Measurements from ENCODE around the gene FABP1. TPM values are rescaled to one million over a fixed set of nuclear protein-coding genes. Genes with fewer than 3 reads are reported as not detected.

FABP1 gene
- total and polyA plus RNA-seq, 9 of the 15 experiments (the other 6 are each of a cell fraction or from before 2014, with no cell fraction given): 0.64 TPM; not detected in 8

DNA sequence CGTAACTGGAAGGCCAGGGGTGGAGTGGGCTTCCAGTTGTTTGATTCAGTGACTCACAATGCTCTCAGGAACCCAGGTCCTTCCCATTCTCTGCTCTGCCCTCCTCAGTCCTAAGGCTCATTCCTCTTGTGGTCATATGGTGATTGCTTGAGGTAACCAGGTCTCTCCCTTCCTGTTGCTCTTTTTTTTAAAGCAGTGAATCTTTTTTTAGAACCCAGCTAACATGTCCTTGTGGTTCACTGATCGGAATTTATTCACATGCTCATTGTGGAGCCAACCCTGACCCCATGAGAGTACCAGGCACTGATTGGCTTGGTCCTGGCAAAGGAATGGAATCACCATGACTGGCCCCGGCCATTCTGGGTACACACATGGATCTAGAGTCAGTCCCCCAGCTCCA lies 49.7 kb upstream of the FABP1 start (continued):
- no peak for TF ChIP-seq ZNF707 (CRISPR knock-in tag; conservative IDR thresholded peaks at IDR 0.05)
- no peak for TF ChIP-seq FIP1L1 (IDR thresholded peaks at IDR 0.05; ENCODE audit: low read depth, low read length, poor library complexity, severe bottlenecking)
- no peak for TF ChIP-seq ZNF174 (CRISPR knock-in tag; IDR thresholded peaks at IDR 0.05)
- no peak for TF ChIP-seq ASH1L (IDR thresholded peaks at IDR 0.05; ENCODE audit: borderline replicate concordance, low read depth, partially characterized antibody)

DNA sequence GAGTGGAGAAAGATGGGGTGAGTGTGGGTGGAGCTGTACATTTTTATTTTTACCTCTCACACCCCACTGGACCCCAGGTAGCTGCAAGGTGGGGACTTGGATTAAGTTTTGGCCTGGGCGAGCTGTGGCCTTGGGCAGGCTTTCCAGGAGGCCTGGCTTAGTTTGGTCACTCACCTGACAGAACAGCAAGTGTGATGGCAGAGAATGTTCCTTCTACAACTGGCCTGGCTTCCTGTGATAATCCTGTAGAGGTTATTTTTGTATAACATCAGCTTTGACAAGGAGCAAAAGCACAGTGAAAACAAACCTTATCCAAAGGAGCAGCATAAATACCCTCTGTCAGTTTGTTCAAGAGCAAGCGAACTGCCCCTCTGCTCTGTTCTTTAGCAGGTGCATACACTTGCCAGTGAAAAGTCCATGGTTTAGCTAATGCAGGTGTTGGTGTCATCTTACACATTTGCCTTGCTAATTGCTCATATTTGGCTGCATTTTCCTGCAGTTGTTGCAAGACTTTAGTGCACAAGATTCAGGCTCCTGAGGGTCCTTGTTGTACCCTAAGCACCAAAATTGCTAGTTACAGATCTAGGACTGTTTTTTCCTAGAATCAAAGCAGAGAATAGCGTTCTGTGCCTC lies 48.6 kb upstream of the FABP1 start:
- no peaks in the 10 kb centered on the region for H3K79me2 ChIP-seq (ENCODE audit: control insufficient read depth, insufficient read depth, low read length)
- no peaks in the 10 kb centered on the region for H3K4me1 ChIP-seq (replicated peaks in 1 of 2; ENCODE audit: control insufficient read depth in 2 of 2, insufficient read depth in 2 of 2, low read length in 2 of 2)
- intact Hi-C loops (cut with micrococcal nuclease): no loop called here
- H3K9me1 ChIP-seq (ENCODE audit: control insufficient read depth, insufficient read depth, low read length): no peaks in the 10 kb centered on the region
- no peaks in the 10 kb centered on the region for H3K36me3 ChIP-seq (ENCODE audit: control insufficient read depth, insufficient read depth, low read length)
- 0% methylated on average over 3 of the region's 3 CpGs for WGBS (ENCODE audit: insufficient coverage, low coverage, missing lambda C conversion rate)
- BruUV-seq (replicated peaks): no TSS peak
- in situ Hi-C loops (cut with MboI): loop anchor here (25.0 kb wide), 1 partner anchor 286 kb away; the partner anchor contains the start of gene FOXI3
- no peak overlapping the region for H2AFZ ChIP-seq (ENCODE audit: low read depth, low read length)
- no peak overlapping the region for H3K4me3 ChIP-seq
- peaks cover 7 to 44% of the 10 kb centered on the region in 2 experiments; a peak in 3 of 5 replicates for H3K27me3 ChIP-seq (ENCODE audit: control insufficient read depth in 2 of 2, insufficient read depth in 2 of 2, low read length in 2 of 2)
- no peak overlapping the region for H3K9ac ChIP-seq (ENCODE audit: insufficient read depth in 1 of 2, low read depth in 2 of 2, low read length in 2 of 2)
- FAIRE-seq (no peak), ATAC-seq (no peak), DNase-seq (ENCODE audit: extremely low read depth in 1 of 4, low spot score in 3 of 4) (no peak)
- H4K20me1 ChIP-seq (replicated peaks; ENCODE audit: control insufficient read depth, insufficient read depth, low read length): no peaks in the 10 kb centered on the region; the same call in 1 of the 2 replicates
- no peaks in the 10 kb centered on the region for H3K9me3 ChIP-seq (replicated peaks; ENCODE audit: control insufficient read depth, insufficient read depth, low read depth, low read length)
- CTCF ChIA-PET (ENCODE audit: low intra/inter-chr PET ratio): no interaction called here
- TF ChIP-seq SMARCB1 (IDR thresholded peaks at IDR 0.05; ENCODE audit: insufficient read length, low read depth): no peak
- TF ChIP-seq EGR1 (conservative IDR thresholded peaks at IDR 0.05): no peak
- no peak for TF ChIP-seq CEBPB (tag; IDR thresholded peaks at IDR 0.05)
- TF ChIP-seq THRAP3 (IDR thresholded peaks at IDR 0.05; ENCODE audit: borderline replicate concordance): no peak
- no peak for TF ChIP-seq SIN3B (IDR thresholded peaks at IDR 0.05; ENCODE audit: low read depth)
- no peak for TF ChIP-seq GABPB1 (CRISPR knock-in tag; IDR thresholded peaks at IDR 0.05)
- TF ChIP-seq EZH2 (IDR thresholded peaks at IDR 0.05; ENCODE audit: borderline replicate concordance, low read depth, low read length): no peak
- no peak for TF ChIP-seq L3MBTL2 (IDR thresholded peaks at IDR 0.05)
- TF ChIP-seq, protein P1, sequence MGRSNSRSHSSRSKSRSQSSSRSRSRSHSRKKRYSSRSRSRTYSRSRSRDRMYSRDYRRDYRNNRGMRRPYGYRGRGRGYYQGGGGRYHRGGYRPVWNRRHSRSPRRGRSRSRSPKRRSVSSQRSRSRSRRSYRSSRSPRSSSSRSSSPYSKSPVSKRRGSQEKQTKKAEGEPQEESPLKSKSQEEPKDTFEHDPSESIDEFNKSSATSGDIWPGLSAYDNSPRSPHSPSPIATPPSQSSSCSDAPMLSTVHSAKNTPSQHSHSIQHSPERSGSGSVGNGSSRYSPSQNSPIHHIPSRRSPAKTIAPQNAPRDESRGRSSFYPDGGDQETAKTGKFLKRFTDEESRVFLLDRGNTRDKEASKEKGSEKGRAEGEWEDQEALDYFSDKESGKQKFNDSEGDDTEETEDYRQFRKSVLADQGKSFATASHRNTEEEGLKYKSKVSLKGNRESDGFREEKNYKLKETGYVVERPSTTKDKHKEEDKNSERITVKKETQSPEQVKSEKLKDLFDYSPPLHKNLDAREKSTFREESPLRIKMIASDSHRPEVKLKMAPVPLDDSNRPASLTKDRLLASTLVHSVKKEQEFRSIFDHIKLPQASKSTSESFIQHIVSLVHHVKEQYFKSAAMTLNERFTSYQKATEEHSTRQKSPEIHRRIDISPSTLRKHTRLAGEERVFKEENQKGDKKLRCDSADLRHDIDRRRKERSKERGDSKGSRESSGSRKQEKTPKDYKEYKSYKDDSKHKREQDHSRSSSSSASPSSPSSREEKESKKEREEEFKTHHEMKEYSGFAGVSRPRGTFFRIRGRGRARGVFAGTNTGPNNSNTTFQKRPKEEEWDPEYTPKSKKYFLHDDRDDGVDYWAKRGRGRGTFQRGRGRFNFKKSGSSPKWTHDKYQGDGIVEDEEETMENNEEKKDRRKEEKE (IDR thresholded peaks at IDR 0.05; ENCODE audit: borderline replicate concordance in 1 of 2, control insufficient read depth in 1 of 2, low read depth in 2 of 2, low read length in 1 of 2): no peak
- TF ChIP-seq ZNF224 (CRISPR knock-in tag; IDR thresholded peaks at IDR 0.05): no peak
- TF ChIP-seq ZNF175 (CRISPR knock-in tag; IDR thresholded peaks at IDR 0.05; ENCODE audit: low read depth): no peak
- TF ChIP-seq ARHGAP35 (IDR thresholded peaks at IDR 0.05; ENCODE audit: partially characterized antibody): no peak
- TF ChIP-seq TBP (optimal IDR thresholded peaks at IDR 0.05; ENCODE audit: low read depth, low read length): no peak
- TF ChIP-seq U2AF2 (optimal IDR thresholded peaks at IDR 0.05; ENCODE audit: low read depth, low read length): no peak
- TF ChIP-seq SMC3 (conservative IDR thresholded peaks at IDR 0.05; ENCODE audit: insufficient read depth, low read depth, low read length): no peak
- no peak overlapping the region for H3K27ac ChIP-seq (ENCODE audit: extremely low read depth, low read depth, low read length)
- POLR2A ChIA-PET: interaction anchor here (0.6 kb wide), 1 partner anchor 604 kb away, joined by 3 read pairs; no protein-coding TSS in a partner anchor
- H3K4me2 ChIP-seq (ENCODE audit: insufficient read depth, low read length): no peak overlapping the region

Measured in K562 (cell line).